GM23338 (cell line): ENCODE measurements around the gene CPT1A.

ENCODE experiments used
- CREB1 ChIP-seq: fragments of 250-450 bp; sonication (Bioruptor Pico); IDR thresholded peaks from 2 replicates; pipeline ENCODE4 v1.5.0; 2020; ENCODE audit warnings: low read depth, mild to moderate bottlenecking, moderate library complexity
- EZH2 ChIP-seq: fragments of 200-600 bp; sonication (generic); IDR thresholded peaks from one replicate; pipeline ENCODE4 v1.8.0; 2017; ENCODE audit warnings: antibody characterized with exemption, mild to moderate bottlenecking, low read depth; ENCODE audit not compliant: unreplicated experiment
- EZH2phosphoT487 ChIP-seq: fragments of 200-600 bp; sonication (generic); IDR thresholded peaks from one replicate; pipeline ENCODE4 v1.8.1; 2018; ENCODE audit warnings: antibody characterized with exemption; ENCODE audit not compliant: unreplicated experiment
- POLR2AphosphoS5 ChIP-seq: IDR thresholded peaks from 2 replicates; pipeline ENCODE4 v1.6.1; 2016; ENCODE audit warnings: antibody characterized with exemption, low read depth
- TF ChIP-seq, protein P1 (sequence below), 2 experiments: fragments of 200-600 bp in 1 of 2; sonication (generic) in 1 of 2; conservative IDR thresholded peaks; 2 replicates each; pipeline versions ENCODE4 v1.5.1 to v1.6.1; 2016 to 2017; ENCODE audit warnings: antibody characterized with exemption in 2 of 2, low read depth in 2 of 2, mild to moderate bottlenecking in 2 of 2, moderate library complexity in 1 of 2
- TF ChIP-seq, protein P2 (sequence below): IDR thresholded peaks from one replicate; pipeline ENCODE4 v1.6.1; 2018; ENCODE audit warnings: antibody characterized with exemption; ENCODE audit not compliant: unreplicated experiment

DNA sequence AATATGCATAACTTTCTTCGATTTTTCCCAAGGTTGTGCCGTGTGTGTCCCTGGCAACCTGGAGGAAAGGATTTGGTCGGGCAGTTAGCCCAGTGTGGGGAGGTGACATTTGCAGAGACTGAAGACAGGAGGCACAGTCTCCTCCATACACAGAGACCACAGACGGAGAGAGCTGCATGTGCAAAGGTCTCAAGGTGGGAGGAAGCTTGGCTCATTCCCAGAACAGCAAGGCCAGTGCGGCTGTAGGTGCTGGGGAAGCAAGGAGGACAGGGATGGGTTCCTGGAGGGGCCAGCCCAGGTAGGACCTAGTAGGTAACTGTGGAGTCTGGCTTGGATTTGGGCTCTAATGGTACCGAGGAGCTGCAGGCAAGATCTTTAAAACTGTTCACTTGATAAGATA is 20.7 kb upstream of the CPT1A start:
- TF ChIP-seq, protein P1, sequence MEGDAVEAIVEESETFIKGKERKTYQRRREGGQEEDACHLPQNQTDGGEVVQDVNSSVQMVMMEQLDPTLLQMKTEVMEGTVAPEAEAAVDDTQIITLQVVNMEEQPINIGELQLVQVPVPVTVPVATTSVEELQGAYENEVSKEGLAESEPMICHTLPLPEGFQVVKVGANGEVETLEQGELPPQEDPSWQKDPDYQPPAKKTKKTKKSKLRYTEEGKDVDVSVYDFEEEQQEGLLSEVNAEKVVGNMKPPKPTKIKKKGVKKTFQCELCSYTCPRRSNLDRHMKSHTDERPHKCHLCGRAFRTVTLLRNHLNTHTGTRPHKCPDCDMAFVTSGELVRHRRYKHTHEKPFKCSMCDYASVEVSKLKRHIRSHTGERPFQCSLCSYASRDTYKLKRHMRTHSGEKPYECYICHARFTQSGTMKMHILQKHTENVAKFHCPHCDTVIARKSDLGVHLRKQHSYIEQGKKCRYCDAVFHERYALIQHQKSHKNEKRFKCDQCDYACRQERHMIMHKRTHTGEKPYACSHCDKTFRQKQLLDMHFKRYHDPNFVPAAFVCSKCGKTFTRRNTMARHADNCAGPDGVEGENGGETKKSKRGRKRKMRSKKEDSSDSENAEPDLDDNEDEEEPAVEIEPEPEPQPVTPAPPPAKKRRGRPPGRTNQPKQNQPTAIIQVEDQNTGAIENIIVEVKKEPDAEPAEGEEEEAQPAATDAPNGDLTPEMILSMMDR (conservative IDR thresholded peaks at IDR 0.05; ENCODE audit: low read depth in 2 of 2) = no peak
- TF ChIP-seq POLR2AphosphoS5 (no peak), EZH2 (no peak), EZH2phosphoT487 (no peak), CREB1 (CRISPR knock-in tag) (no peak)
- TF ChIP-seq, protein P2, sequence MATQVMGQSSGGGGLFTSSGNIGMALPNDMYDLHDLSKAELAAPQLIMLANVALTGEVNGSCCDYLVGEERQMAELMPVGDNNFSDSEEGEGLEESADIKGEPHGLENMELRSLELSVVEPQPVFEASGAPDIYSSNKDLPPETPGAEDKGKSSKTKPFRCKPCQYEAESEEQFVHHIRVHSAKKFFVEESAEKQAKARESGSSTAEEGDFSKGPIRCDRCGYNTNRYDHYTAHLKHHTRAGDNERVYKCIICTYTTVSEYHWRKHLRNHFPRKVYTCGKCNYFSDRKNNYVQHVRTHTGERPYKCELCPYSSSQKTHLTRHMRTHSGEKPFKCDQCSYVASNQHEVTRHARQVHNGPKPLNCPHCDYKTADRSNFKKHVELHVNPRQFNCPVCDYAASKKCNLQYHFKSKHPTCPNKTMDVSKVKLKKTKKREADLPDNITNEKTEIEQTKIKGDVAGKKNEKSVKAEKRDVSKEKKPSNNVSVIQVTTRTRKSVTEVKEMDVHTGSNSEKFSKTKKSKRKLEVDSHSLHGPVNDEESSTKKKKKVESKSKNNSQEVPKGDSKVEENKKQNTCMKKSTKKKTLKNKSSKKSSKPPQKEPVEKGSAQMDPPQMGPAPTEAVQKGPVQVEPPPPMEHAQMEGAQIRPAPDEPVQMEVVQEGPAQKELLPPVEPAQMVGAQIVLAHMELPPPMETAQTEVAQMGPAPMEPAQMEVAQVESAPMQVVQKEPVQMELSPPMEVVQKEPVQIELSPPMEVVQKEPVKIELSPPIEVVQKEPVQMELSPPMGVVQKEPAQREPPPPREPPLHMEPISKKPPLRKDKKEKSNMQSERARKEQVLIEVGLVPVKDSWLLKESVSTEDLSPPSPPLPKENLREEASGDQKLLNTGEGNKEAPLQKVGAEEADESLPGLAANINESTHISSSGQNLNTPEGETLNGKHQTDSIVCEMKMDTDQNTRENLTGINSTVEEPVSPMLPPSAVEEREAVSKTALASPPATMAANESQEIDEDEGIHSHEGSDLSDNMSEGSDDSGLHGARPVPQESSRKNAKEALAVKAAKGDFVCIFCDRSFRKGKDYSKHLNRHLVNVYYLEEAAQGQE = no peak
